Frontal cortex (tissue), 4 donors: ENCODE measurements around the gene POGZ. TPM values are rescaled to one million over a fixed set of nuclear protein-coding genes. Genes with fewer than 3 reads are reported as not detected.
"Not testable (repeated sequence)": the region's sequence is repeated elsewhere in the genome, so short reads cannot be mapped to it uniquely, and the experiment has no call there.

Experiments
- DNase-seq, 2 donors: peaks; one replicate each; pipeline ENCODE4 v3.0.0; 2012; ENCODE audit warnings: low spot score in 2 of 2
- FAIRE-seq: peaks from 2 replicates; lab custom pipeline; 2012; peaks lifted over from hg19 to GRCh38; lab: Jason Lieb, UNC
- total RNA-seq: library from RNA; depleted of rRNA; stranded (reverse); fragments of >200 nt; gene quantifications from one replicate; pipeline ENCODE4 v1.2.3, GENCODE V29; 2014
- donor health status: control.
- donor health status: control.
- donor health status: control.

POGZ gene
- total RNA-seq, 1 donor from 2014 or later, result 33.4 TPM

- no peak for FAIRE-seq
- no peak for DNase-seq
Observed at GRCh38 chr1:151428068-151428467, 31.2 kb downstream of the POGZ start.

GRCh38 chr1:151425103-151425502 lies 34.2 kb downstream of the POGZ start:
- DNase-seq (no peak), FAIRE-seq (no peak)

GRCh38 chr1:151419819-151420218 lies 39.5 kb downstream of the POGZ start:
- DNase-seq, result no peak
- no peak for FAIRE-seq

GRCh38 chr1:151418081-151418480 lies 41.2 kb downstream of the POGZ start:
- DNase-seq, result no peak
- FAIRE-seq, result no peak

- FAIRE-seq (no peak), DNase-seq (no peak)
Observed at GRCh38 chr1:151416231-151416630, 43.1 kb downstream of the POGZ start.

GRCh38 chr1:151411884-151412283 lies 47.4 kb downstream of the POGZ start:
- no peak for FAIRE-seq

GRCh38 chr1:151408891-151409290 lies 50.4 kb downstream of the POGZ start:
- DNase-seq (no peak), FAIRE-seq (no peak)

More at GRCh38 chr1:151411884-151412283, 47.4 kb downstream of the POGZ start:
- DNase-seq, result no peak

- no peak for FAIRE-seq
- DNase-seq, result no peak
Observed at GRCh38 chr1:151407304-151407703, 52.0 kb downstream of the POGZ start.

GRCh38 chr1:151406176-151406575 lies 53.1 kb downstream of the POGZ start:
- DNase-seq (no peak), FAIRE-seq (no peak)

- FAIRE-seq, result no peak
- DNase-seq, result no peak
Observed at GRCh38 chr1:151405187-151405951, 53.9 kb downstream of the POGZ start.

- DNase-seq (no peak), FAIRE-seq (no peak)
Observed at GRCh38 chr1:151403612-151404011, 55.7 kb downstream of the POGZ start.

- DNase-seq (no peak), FAIRE-seq (no peak)
Observed at GRCh38 chr1:151402764-151403163, 56.5 kb downstream of the POGZ start.

GRCh38 chr1:151401860-151402259 lies 57.4 kb downstream of the POGZ start:
- DNase-seq, result no peak
- FAIRE-seq, result no peak

GRCh38 chr1:151401125-151401788 lies 58.0 kb downstream of the POGZ start:
- FAIRE-seq, result no peak
- DNase-seq, result no peak

GRCh38 chr1:151399324-151400171 lies 59.7 kb downstream of the POGZ start, which contains the start of gene PSMB4:
Gene PSMB4, plus strand, starts transcription at chr1:151399573. Its CDS starts 15 bp downstream, at chr1:151399588.
- FAIRE-seq (peak; percentile 56), DNase-seq (peak; percentile 85 to 88)

- DNase-seq, FAIRE-seq: not testable (repeated sequence)
Observed at GRCh38 chr1:151396265-151396664, 63.0 kb downstream of the POGZ start.

- no peak for DNase-seq
- no peak for FAIRE-seq
Observed at GRCh38 chr1:151393583-151393982, 65.7 kb downstream of the POGZ start.

GRCh38 chr1:151391079-151391563 lies 68.2 kb downstream of the POGZ start:
- FAIRE-seq (no peak), DNase-seq (no peak)

- FAIRE-seq, DNase-seq: not testable (repeated sequence)
Observed at GRCh38 chr1:151390221-151391078, 68.8 kb downstream of the POGZ start.
